GM19468 (cell line): ENCODE measurements around the gene GUCY2D.

Experiments used
- ATAC-seq: cut with Tn5 transposase; IDR thresholded peaks from one replicate; pipeline ENCODE4 v1.9.1; 2021; ENCODE audit warnings: mild to moderate bottlenecking, moderate library complexity, moderate number of reproducible peaks; ENCODE audit not compliant: unreplicated experiment; ENCODE audit errors: extremely low read depth

The GUCY2D gene

GRCh38 chr17:7989781-7990655, 12.4 kb upstream of the GUCY2D start:
- peak; percentile 44 for ATAC-seq

DNA sequence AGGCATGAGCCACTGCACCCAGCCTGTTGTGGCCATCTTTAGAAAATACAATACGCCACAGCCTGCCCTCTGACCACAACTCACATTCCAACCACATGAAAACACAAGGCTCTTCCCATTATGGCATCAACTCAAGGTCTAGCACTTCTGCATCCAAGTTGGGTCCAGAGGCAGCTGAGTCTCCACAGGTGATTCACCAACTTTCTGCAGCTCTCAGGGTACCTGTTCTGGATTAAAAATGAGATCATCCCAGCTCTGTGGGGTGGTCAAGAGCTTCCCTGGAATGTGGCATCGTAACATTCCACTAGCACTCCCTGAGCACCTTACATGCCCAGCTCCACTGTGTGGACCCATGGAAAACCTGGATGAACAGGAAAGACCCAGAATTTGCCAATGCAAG, 9.9 kb upstream of the GUCY2D start:
- ATAC-seq: no peak

GRCh38 chr17:7992924-7993323, 9.5 kb upstream of the GUCY2D start:
- ATAC-seq: no peak

DNA sequence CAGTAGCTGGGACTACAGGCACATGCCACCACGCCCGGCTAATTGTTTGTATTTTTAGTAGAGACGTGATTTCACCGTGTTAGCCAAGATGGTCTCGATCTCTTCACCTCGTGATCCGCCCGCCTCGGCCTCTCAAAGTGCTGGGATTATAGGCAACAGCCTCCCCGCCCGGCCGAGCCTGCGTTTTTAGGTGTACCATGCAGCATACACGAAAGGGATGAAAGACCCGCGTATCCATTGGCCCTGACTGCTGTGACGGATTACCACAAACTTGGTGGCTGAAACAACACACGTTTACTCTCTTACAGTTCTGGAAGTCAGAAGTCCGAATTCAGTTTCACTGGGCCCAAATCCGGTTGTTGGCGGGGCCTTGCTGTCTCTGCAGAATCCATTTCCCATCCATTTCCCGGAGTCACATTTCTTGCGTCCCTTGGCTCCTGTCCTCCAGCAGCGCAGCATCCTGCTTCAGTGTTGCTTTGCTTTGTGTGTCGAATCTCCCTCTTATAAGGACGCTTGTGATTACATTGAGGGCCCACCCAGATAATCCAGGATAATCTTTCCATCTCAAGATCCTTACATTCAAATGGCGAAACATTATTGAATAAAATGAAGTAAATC, 8.3 kb upstream of the GUCY2D start:
- no peak for ATAC-seq

DNA sequence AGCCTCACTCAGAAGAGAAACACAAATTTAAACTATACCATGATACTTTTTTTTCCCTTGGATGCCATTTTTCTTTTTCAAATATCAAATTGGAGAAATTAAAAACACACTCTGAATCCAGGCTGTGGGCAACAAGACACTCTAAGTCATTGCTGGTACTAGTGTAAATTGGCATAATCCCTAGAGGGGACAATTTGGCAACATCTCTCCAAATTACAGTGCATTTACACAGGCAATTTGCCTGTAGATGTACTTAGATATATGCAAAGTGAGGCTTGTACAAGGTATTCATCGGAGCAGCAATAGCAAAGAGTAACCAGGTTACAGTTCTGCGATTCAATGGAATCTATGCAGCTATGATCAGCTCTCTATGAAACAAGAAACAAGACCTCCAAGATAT, 6.7 kb upstream of the GUCY2D start:
- ATAC-seq: no peak

GRCh38 chr17:7997186-7997585, 5.2 kb upstream of the GUCY2D start:
- ATAC-seq: no peak

- no peak for ATAC-seq
These were observed 542 bp downstream of the GUCY2D start for GRCh38 chr17:8002721-8003593.

- ATAC-seq: no peak
These were observed 1.3 kb downstream of the GUCY2D start for GRCh38 chr17:8003594-8004181.

- no peak for ATAC-seq
These were observed 2.5 kb downstream of the GUCY2D start for GRCh38 chr17:8004899-8005298.

DNA sequence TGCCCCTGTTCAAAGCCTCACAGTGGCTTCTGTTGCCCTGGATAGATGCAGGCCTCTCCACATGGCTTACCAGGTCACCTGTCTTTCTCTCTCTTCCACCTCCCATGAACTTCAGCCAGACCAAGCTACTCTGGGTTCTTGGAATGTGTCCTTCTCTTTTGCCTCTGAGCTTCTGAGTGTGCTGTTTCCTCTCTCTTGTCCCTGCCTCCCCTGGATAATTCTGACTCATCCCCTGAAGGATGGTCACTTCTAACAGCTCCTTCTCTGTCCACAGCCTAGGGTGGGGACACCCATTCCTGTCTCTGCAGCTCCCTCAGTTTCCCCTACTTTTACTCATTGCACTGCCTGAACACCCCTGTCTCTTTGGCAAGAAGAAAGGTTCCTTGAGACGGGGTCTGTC, 2.9 kb downstream of the GUCY2D start:
- no peak for ATAC-seq

DNA sequence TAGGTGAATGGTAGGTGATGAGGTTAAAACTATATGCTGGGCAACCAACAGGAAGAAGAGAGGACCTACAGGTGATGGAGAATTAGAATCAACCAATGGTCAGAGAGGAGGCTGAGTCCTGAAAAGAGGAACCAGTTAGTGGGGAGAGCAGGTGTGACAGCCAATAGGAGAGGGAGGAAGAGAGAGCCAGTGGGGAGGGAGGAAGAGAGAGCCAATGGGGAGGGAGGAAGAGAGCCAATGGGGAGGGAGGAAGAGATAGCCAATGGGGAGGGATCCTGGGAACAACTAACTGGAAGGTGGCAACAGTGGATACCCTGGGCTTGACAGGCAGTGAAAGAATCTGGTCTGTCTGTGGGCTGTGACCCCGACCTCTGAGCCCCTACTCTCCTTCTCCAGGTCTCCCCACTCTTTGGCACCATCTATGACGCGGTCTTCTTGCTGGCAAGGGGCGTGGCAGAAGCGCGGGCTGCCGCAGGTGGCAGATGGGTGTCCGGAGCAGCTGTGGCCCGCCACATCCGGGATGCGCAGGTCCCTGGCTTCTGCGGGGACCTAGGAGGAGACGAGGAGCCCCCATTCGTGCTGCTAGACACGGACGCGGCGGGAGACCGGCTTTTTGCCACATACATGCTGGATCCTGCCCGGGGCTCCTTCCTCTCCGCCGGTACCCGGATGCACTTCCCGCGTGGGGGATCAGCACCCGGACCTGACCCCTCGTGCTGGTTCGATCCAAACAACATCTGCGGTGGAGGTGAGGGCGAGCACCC, 3.7 kb downstream of the GUCY2D start:
- no peak for ATAC-seq

- ATAC-seq: no peak
These were observed 4.6 kb downstream of the GUCY2D start for GRCh38 chr17:8006836-8007680.

GRCh38 chr17:8007836-8008235, 5.4 kb downstream of the GUCY2D start:
- no peak for ATAC-seq

DNA sequence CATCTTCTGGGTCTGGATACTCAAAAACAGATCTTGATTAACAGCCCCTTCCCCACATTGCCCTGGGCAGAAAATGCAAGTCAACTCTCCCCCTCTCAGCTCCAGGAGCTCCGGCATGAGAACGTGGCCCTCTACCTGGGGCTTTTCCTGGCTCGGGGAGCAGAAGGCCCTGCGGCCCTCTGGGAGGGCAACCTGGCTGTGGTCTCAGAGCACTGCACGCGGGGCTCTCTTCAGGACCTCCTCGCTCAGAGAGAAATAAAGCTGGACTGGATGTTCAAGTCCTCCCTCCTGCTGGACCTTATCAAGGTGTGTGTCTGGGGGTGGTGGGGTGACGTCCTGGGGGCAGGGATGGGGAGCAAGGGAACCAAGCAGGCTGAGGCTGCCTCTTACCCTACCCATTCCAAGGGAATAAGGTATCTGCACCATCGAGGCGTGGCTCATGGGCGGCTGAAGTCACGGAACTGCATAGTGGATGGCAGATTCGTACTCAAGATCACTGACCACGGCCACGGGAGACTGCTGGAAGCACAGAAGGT, 9.7 kb downstream of the GUCY2D start:
- no peak for ATAC-seq

- no peak for ATAC-seq
These were observed 10.7 kb downstream of the GUCY2D start for GRCh38 chr17:8012996-8013640.

GRCh38 chr17:8013731-8014557, 11.5 kb downstream of the GUCY2D start:
- no peak for ATAC-seq

GRCh38 chr17:8014558-8014850, 12.1 kb downstream of the GUCY2D start:
- no peak for ATAC-seq
